ENCODE data around the gene REXO1.

Gene REXO1

GRCh38 chr19:1875646-1876495 is 27.6 kb upstream of the REXO1 start (continued):
- TF ChIP-seq, protein P1, sequence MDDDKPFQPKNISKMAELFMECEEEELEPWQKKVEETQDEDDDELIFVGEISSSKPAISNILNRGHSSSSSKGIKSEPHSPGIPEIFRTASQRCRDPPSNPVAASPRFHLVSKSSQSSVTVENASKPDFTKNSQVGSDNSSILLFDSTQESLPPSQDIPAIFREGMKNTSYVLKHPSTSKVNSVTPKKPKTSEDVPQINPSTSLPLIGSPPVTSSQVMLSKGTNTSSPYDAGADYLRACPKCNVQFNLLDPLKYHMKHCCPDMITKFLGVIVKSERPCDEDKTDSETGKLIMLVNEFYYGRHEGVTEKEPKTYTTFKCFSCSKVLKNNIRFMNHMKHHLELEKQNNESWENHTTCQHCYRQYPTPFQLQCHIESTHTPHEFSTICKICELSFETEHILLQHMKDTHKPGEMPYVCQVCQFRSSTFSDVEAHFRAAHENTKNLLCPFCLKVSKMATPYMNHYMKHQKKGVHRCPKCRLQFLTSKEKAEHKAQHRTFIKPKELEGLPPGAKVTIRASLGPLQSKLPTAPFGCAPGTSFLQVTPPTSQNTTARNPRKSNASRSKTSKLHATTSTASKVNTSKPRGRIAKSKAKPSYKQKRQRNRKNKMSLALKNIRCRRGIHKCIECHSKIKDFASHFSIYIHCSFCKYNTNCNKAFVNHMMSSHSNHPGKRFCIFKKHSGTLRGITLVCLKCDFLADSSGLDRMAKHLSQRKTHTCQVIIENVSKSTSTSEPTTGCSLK (tag by site-specific recombination; IDR thresholded peaks at IDR 0.05), result no peak
- TF ChIP-seq ZBTB8A (tag by site-specific recombination; IDR thresholded peaks at IDR 0.05) (peak; percentile 52; the same call in 1 of the 2 replicates), ELK4 (IDR thresholded peaks at IDR 0.05; ENCODE audit: borderline replicate concordance, low read depth, low read length) (peak; percentile 79; the same call in 1 of the 2 replicates), ZNF449 (tag by site-specific recombination; IDR thresholded peaks at IDR 0.05) (no peak), ZBTB7A (tag by site-specific recombination; IDR thresholded peaks at IDR 0.05; ENCODE audit: low read depth) (no peak; the same call in 1 of the 2 replicates), ZNF248 (tag by site-specific recombination; IDR thresholded peaks at IDR 0.05) (no peak), ZNF747 (tag by site-specific recombination; IDR thresholded peaks at IDR 0.05) (no peak), ZNF473 (tag by site-specific recombination; IDR thresholded peaks at IDR 0.05) (no peak), SP7 (tag by site-specific recombination; IDR thresholded peaks at IDR 0.05) (peak; percentile 76), ZSCAN5A (tag by site-specific recombination; IDR thresholded peaks at IDR 0.05) (peak; percentile 63), SP2 (tag by site-specific recombination; IDR thresholded peaks at IDR 0.05) (peak; percentile 94), ZNF629 (tag by site-specific recombination; IDR thresholded peaks at IDR 0.05) (peak; percentile 96), KLF7 (tag by site-specific recombination; IDR thresholded peaks at IDR 0.05; ENCODE audit: borderline replicate concordance) (no peak), ZNF664 (tag by site-specific recombination; IDR thresholded peaks at IDR 0.05) (no peak), ZNF239 (tag by site-specific recombination; IDR thresholded peaks at IDR 0.05) (no peak), SCRT2 (tag by site-specific recombination; IDR thresholded peaks at IDR 0.05) (no peak), ZNF266 (tag by site-specific recombination; IDR thresholded peaks at IDR 0.05; ENCODE audit: low read depth) (no peak), ZNF23 (tag by site-specific recombination; IDR thresholded peaks at IDR 0.05; ENCODE audit: borderline replicate concordance) (no peak), ZNF292 (tag by site-specific recombination; IDR thresholded peaks at IDR 0.05; ENCODE audit: borderline replicate concordance, low read depth) (no peak), ZNF658 (tag by site-specific recombination; IDR thresholded peaks at IDR 0.05) (no peak), KLF8 (tag by site-specific recombination; IDR thresholded peaks at IDR 0.05) (peak; percentile 79), ZNF777 (tag by site-specific recombination; IDR thresholded peaks at IDR 0.05; ENCODE audit: borderline replicate concordance) (no peak; the same call in 1 of the 2 replicates), ZBTB1 (tag by site-specific recombination; IDR thresholded peaks at IDR 0.05) (peak; percentile 56; the same call in 1 of the 2 replicates), ZNF560 (tag by site-specific recombination; IDR thresholded peaks at IDR 0.05; ENCODE audit: borderline replicate concordance) (no peak), ZNF585B (tag by site-specific recombination; IDR thresholded peaks at IDR 0.05) (no peak), HOXD13 (CRISPR knock-in tag; IDR thresholded peaks at IDR 0.05; ENCODE audit: borderline replicate concordance) (no peak), GLI2 (tag by site-specific recombination; IDR thresholded peaks at IDR 0.05; ENCODE audit: borderline replicate concordance, low read depth) (no peak), ZNF214 (tag by site-specific recombination; IDR thresholded peaks at IDR 0.05; ENCODE audit: borderline replicate concordance) (no peak), ZNF311 (tag by site-specific recombination; IDR thresholded peaks at IDR 0.05; ENCODE audit: borderline replicate concordance) (no peak), ZNF335 (tag by site-specific recombination; conservative IDR thresholded peaks at IDR 0.05) (peak; percentile 86), BCL11A (tag by site-specific recombination; IDR thresholded peaks at IDR 0.05; ENCODE audit: low read depth) (0 out of 2 replicates have a peak, but pooled peaks have one; percentile 44), HOXC10 (CRISPR knock-in tag; IDR thresholded peaks at IDR 0.05) (no peak), ZNF2 (tag by site-specific recombination; IDR thresholded peaks at IDR 0.05) (0 out of 2 replicates have a peak, but pooled peaks have one; percentile 30)
- TF ChIP-seq, protein P2, sequence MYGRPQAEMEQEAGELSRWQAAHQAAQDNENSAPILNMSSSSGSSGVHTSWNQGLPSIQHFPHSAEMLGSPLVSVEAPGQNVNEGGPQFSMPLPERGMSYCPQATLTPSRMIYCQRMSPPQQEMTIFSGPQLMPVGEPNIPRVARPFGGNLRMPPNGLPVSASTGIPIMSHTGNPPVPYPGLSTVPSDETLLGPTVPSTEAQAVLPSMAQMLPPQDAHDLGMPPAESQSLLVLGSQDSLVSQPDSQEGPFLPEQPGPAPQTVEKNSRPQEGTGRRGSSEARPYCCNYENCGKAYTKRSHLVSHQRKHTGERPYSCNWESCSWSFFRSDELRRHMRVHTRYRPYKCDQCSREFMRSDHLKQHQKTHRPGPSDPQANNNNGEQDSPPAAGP (tag by site-specific recombination; IDR thresholded peaks at IDR 0.05), result no peak; the same call in 1 of the 2 replicates

All from HEK293 (cell line).